ENCODE results near the gene MYO1D.
A peak's percentile ranks its signal among the peaks of the same experiment; 100 is the strongest.
"Not testable (repeated sequence)": the region's sequence is repeated elsewhere in the genome, so short reads cannot be mapped to it uniquely, and the experiment has no call there.

Gene MYO1D

GRCh38 chr17:32774695-32775084, 102.2 kb downstream of the MYO1D start:
- DNase-seq (ENCODE audit: low read depth in 2 of 2) = no peak

GRCh38 chr17:32773856-32774694, 102.8 kb downstream of the MYO1D start:
- no peak for DNase-seq (ENCODE audit: low read depth in 2 of 2)

DNA sequence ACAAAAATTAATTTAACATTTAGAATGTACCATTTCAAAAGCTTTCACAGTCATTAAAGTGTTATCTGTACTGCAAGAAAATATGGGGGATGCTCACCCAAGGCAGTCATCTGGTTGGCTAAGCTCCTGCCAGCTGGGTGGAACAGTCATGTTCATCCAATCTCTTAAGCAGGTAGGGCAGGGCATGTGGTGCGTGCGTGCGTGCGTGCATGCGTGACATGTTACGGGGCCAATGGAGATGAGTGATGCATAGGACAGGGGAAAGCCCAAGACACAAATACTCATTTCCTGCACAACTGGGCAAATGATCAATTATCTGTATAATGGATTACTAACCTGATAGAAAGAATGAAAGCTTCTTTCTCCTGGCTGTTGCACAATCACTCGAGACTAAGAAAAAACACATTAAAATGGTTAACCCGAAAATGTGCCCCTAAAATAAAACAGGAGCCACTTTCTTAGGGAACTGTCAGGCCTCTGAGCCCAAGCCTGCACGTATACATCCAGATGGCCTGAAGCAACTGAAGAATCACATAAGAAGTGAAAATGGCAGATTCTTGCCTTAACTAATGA, 104.4 kb downstream of the MYO1D start:
- peak in 1 of 2 donors; percentile 2 for DNase-seq (ENCODE audit: low read depth in 2 of 2)

DNA sequence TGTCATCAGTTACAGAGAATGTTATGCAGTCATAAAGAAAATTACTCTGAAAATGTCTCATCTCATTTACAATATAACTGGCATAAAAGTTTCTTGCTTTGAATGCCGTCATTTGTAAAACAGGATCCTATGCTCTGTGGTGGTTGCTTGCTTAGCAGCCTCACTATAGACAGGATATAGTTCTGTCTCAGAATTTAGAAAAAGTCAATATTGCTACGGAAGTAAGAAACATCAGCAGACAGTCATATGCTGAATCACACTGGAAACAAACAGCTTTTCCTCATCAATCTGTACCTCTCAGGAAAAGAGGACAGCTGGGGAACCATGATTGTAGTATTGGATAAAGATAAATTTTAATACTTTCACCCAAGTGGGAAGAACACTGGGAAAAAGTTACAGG, 105.5 kb downstream of the MYO1D start:
- DNase-seq (ENCODE audit: low read depth in 2 of 2) = no peak

GRCh38 chr17:32769846-32770245, 107.1 kb downstream of the MYO1D start:
- DNase-seq (ENCODE audit: low read depth in 2 of 2) = no peak

GRCh38 chr17:32763855-32764439, 113.0 kb downstream of the MYO1D start:
- DNase-seq (ENCODE audit: low read depth in 2 of 2) = no peak

- DNase-seq (ENCODE audit: low read depth in 2 of 2) = no peak
Observed at GRCh38 chr17:32759476-32759875, 117.4 kb downstream of the MYO1D start.

- DNase-seq (ENCODE audit: low read depth in 2 of 2) = no peak
Observed at GRCh38 chr17:32757963-32758362, 119.0 kb downstream of the MYO1D start.

- DNase-seq (ENCODE audit: low read depth in 2 of 2) = no peak
Observed at GRCh38 chr17:32756696-32757095, 120.2 kb downstream of the MYO1D start.

DNA sequence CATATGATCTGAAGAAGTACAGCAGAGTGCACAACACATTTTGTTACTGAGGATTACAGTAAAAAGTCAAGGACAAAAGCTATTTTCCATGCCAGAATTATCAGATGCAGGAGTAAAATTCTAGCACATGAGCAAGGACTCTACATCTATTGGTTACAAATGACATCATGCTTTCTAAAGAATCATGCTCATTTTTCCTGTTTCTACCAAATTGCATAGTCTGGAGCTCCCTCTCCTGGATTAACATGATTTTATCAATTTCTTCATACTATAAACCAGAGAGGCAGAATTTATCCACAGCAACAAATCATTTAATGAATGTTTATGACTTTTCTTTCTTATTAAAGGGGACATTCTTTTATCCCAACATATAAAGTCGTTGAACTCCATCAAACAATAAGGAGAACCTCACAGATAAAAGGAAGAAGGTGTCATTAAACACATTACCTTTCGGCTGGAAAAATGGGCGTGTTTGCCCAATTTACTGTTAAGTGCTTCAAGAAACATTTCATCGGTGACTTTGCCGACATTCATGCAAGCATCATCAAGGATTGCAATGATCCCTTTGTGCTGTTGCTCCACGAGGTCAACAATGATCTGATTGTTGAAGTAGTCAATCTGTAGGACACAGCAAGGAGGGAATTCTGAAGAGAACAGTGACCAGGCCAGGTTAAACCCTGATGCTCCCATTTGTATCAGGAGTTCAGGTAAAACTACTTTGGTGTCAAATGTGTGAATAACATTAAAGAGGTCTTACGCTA, 121.7 kb downstream of the MYO1D start:
- DNase-seq (ENCODE audit: low read depth in 2 of 2) = no peak

DNA sequence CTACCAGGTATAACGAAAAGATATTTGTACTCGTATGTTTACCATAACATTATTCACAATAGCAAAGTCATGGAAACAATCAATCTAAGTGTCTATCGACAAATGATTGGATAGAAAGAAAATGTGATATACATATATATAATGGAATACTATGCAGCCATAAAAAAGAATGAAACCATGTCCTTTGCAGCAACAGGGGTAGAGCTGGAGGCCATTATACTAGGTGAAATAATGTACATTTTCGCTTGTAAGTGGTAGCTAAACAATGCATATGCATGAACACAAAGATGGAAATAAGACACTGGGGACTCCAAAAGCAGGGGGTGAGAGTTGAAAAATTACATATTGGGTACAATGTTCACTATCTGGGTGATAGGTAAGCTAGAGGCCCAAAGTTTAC, 124.0 kb downstream of the MYO1D start:
- no peak for DNase-seq (ENCODE audit: low read depth in 2 of 2)

DNA sequence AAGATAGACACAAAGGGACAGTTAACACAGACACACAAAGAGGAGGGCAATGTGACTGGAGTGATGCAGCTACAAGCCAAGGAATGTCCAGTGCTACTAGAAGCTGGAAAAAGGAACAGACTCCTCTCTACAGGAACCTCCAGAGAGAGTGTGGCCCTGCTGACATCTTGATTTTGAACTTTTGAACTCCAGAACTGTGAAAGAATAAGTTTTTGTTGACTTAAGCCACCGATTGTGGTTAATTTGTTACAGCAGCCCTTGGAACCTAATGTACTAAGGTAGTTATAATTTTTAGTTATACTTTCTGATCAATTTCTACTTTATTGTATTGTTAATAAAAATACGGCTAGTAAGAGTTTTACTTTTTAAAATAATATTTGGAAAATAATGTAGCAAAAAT, 129.1 kb downstream of the MYO1D start:
- DNase-seq (ENCODE audit: low read depth in 2 of 2) = no peak

- DNase-seq (ENCODE audit: low read depth in 2 of 2) = no peak
Observed at GRCh38 chr17:32746698-32747097, 130.2 kb downstream of the MYO1D start.

GRCh38 chr17:32746280-32746679, 130.6 kb downstream of the MYO1D start:
- DNase-seq (ENCODE audit: low read depth in 2 of 2) = no peak

DNA sequence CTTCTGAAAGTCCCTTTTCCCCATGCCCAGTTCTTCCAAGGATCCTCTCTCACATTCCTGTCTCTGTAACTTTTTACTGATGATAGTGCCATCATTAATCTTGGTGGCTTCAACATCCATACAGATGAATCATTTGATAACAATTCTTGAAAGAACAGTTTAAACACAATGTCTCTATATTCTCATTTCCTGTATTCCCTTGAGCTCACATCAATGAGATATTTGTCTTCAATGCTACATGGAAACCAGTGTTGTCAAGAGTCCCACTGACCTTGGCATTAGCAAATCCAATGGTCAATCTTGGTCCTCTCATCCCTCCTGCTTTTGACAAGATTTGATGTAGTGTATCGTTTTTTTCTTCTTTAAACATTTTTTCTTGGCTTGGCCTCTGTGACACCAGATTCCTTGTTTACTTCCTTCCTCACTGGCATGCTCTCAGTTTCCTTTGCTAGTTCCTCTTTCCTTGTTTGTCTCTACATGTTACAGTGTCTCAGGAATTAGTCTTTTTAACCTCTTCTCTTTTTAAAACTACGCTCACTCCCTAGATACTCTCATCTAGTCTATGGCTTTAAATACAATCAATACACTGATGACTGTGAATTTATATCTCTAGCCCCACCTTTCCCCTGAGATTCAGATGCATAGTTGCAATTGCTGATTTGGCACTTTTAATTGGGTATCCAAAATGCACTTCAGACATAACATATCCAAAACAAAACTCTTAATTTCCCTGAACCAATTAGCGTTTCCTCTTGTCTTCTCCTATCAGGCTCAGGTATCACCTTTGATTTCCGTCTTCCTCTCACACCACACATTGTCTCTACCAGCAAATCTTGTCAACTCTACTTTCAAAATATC, 134.0 kb downstream of the MYO1D start:
- DNase-seq (ENCODE audit: low read depth in 2 of 2) = no peak

DNA sequence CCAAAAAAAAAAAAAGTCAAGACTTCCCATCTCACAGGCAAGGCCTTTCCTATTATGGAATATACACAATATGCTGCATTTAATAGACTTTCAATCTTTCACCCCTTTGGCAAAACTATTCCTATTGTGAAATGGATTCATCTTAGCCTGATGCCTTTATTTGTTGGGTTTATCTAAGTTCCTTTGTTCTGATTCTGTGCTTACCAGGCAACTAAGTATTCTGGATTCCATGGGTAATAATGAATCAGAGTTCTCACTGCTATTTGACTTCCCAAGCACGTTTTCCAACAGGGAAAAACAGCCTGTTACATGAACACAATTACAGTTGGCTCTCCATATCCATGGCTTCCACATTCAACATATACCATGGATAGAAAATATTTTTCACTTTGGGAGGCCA, 135.5 kb downstream of the MYO1D start:
- DNase-seq (ENCODE audit: low read depth in 2 of 2) = no peak

DNA sequence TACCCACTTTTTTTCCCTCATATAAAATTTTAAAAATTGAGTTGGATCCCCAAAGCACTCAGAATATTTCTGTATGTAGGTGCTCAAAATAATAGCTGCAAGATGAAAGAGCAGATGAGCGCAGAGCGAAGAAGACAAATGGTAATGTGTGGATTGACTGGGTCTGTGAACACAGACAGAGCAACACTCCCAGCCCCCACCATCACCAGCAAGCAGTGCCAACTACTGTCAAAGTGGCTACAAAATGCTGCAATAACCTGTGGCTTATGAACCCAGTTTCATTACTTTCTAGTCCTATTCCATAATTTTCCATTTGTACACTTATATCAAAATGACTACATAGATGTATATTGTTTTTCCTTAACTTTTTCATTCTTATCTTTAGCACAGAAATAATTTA, 137.2 kb downstream of the MYO1D start:
- no peak for DNase-seq (ENCODE audit: low read depth in 2 of 2)

GRCh38 chr17:32739151-32739550, 137.8 kb downstream of the MYO1D start:
- not testable (repeated sequence) for DNase-seq (ENCODE audit: low read depth in 2 of 2)

GRCh38 chr17:32733401-32733800, 143.5 kb downstream of the MYO1D start:
- no peak for DNase-seq (ENCODE audit: low read depth in 2 of 2)

DNA sequence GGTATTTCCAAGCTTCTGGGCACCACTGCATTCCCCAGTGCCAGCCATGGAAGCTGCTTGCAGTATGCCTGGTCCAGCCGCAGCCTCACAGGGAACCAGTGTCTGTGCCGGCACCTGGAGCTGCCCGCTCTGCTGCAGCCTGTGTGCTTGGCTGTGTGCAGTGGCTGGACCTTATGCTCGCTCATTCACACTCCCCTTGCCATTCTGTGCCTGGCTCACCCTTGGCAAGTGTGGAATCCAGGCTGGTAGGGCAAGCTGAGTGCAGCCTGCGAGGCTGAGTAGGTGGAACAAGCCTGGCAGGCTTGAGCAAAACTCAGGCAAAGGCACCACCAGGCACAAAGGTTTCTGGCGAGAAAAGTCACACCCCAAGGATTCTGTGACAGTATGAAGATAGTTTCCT, 144.0 kb downstream of the MYO1D start:
- DNase-seq (ENCODE audit: low read depth in 2 of 2) = no peak

GRCh38 chr17:32732296-32732642, 144.7 kb downstream of the MYO1D start:
- DNase-seq (ENCODE audit: low read depth in 2 of 2) = no peak

Measured in stimulated activated CD4-positive, alpha-beta T cell treated with anti-CD3 and anti-CD28 coated beads, Interleukin-15, amount 100 ng/mL, for 48 hours (primary cell).